Mesenchymal stem cell (in vitro differentiated cells and primary cell): Measurements from ENCODE around the gene HMGN1.

Source experiments
- DNase-seq: peaks from one replicate; pipeline ENCODE4 v3.0.0-alpha.2; 2013
- H2AFZ ChIP-seq: one replicate; pipeline ENCODE4 v1.6.1; 2013; ENCODE audit warnings: low read depth, mild to moderate bottlenecking, control low read depth, inconsistent platforms, low read length, moderate library complexity
- H2AK5ac ChIP-seq: 2 replicates; pipeline ENCODE4 v1.6.1; 2013; ENCODE audit warnings: low read length, moderate library complexity, mild to moderate bottlenecking, inconsistent platforms; ENCODE audit not compliant: severe bottlenecking
- H2BK120ac ChIP-seq: one replicate; pipeline ENCODE4 v1.6.1; 2013; ENCODE audit warnings: low read depth, mild to moderate bottlenecking, inconsistent platforms, low read length, moderate library complexity
- H2BK12ac ChIP-seq, 2 experiments: one replicate each; pipeline ENCODE4 v1.6.1; 2013; ENCODE audit warnings: inconsistent platforms in 2 of 2, low read length in 2 of 2, mild to moderate bottlenecking in 2 of 2, moderate library complexity in 2 of 2, control low read depth in 1 of 2
- H2BK15ac ChIP-seq: one replicate; pipeline ENCODE4 v1.6.1; 2013; ENCODE audit warnings: mild to moderate bottlenecking, low read depth, inconsistent platforms; ENCODE audit not compliant: poor library complexity, severe bottlenecking
- H2BK5ac ChIP-seq: 2 replicates; pipeline ENCODE4 v1.6.1; 2013; ENCODE audit warnings: low read depth, mild to moderate bottlenecking, low read length, control low read depth, inconsistent platforms; ENCODE audit not compliant: poor library complexity, severe bottlenecking
- H3K14ac ChIP-seq, 2 experiments: one replicate each; pipeline ENCODE4 v1.6.1; 2013; ENCODE audit warnings: inconsistent platforms in 2 of 2, low read length in 2 of 2, control low read depth in 1 of 2, mild to moderate bottlenecking in 1 of 2, moderate library complexity in 1 of 2
- H3K18ac ChIP-seq, 2 experiments: one replicate each; pipeline ENCODE4 v1.6.1; 2013; ENCODE audit warnings: inconsistent platforms in 2 of 2, low read length in 2 of 2, control low read depth in 1 of 2, low read depth in 1 of 2, mild to moderate bottlenecking in 1 of 2
- H3K23ac ChIP-seq, 2 experiments: one replicate each; pipeline ENCODE4 v1.6.1; 2013; ENCODE audit warnings: inconsistent platforms in 2 of 2, low read length in 2 of 2, mild to moderate bottlenecking in 2 of 2, moderate library complexity in 2 of 2, control low read depth in 1 of 2
- H3K27ac ChIP-seq: 2 replicates; pipeline ENCODE4 v1.5.1; 2013; ENCODE audit warnings: mild to moderate bottlenecking, moderate library complexity, low read length, control low read depth, inconsistent platforms; ENCODE audit not compliant: poor library complexity, severe bottlenecking
- H3K27me3 ChIP-seq, 2 experiments: 2 replicates each; pipeline versions ENCODE4 v1.6.1 to v1.7.0; 2013; ENCODE audit warnings: low read length in 2 of 2, mild to moderate bottlenecking in 2 of 2, moderate library complexity in 2 of 2, control low read depth in 1 of 2, inconsistent platforms in 1 of 2; ENCODE audit not compliant: control insufficient read depth in 1 of 2, insufficient read depth in 1 of 2
- H3K36me3 ChIP-seq, 2 experiments: 2 replicates each; pipeline versions ENCODE4 v1.6.1 to v1.7.0; 2013; ENCODE audit warnings: low read length in 2 of 2, control low read depth in 1 of 2, inconsistent platforms in 1 of 2, low read depth in 1 of 2, mild to moderate bottlenecking in 1 of 2; ENCODE audit not compliant: insufficient read depth in 2 of 2, control insufficient read depth in 1 of 2
- H3K4ac ChIP-seq, 2 experiments: one replicate each; pipeline ENCODE4 v1.6.1; 2013; ENCODE audit warnings: inconsistent platforms in 2 of 2, low read length in 2 of 2, mild to moderate bottlenecking in 2 of 2, moderate library complexity in 2 of 2, control low read depth in 1 of 2, low read depth in 1 of 2
- H3K4me1 ChIP-seq: 2 replicates; pipeline ENCODE4 v1.6.1; 2013; ENCODE audit warnings: low read depth, low read length, control low read depth; ENCODE audit not compliant: control insufficient read depth, insufficient read depth
- H3K4me2 ChIP-seq: 2 replicates; pipeline ENCODE4 v1.6.1; 2013; ENCODE audit warnings: low read length, mild to moderate bottlenecking, inconsistent platforms; ENCODE audit not compliant: poor library complexity, severe bottlenecking
- H3K4me3 ChIP-seq, 2 experiments: 2 replicates each; pipeline versions ENCODE4 v1.5.1 to v1.7.0; 2013; ENCODE audit warnings: low read length in 2 of 2, mild to moderate bottlenecking in 2 of 2, control low read depth in 1 of 2, low read depth in 1 of 2; ENCODE audit not compliant: insufficient read depth in 1 of 2
- H3K79me1 ChIP-seq: replicated peaks from 2 replicates; pipeline ENCODE4 v1.6.1; 2013; ENCODE audit warnings: mild to moderate bottlenecking, control low read depth, low read length, inconsistent platforms; ENCODE audit not compliant: poor library complexity, severe bottlenecking
- H3K9ac ChIP-seq: 2 replicates; pipeline ENCODE4 v1.7.0; 2013; ENCODE audit warnings: mild to moderate bottlenecking, low read length, moderate library complexity
- H3K9me3 ChIP-seq: 2 replicates; pipeline ENCODE4 v1.7.0; 2013; ENCODE audit warnings: mild to moderate bottlenecking, low read length; ENCODE audit not compliant: control insufficient read depth
- H4K8ac ChIP-seq: one replicate; pipeline ENCODE4 v1.6.1; 2013; ENCODE audit warnings: inconsistent platforms, mild to moderate bottlenecking, low read length, moderate library complexity
- H4K91ac ChIP-seq: one replicate; pipeline ENCODE4 v1.6.1; 2013; ENCODE audit warnings: mild to moderate bottlenecking, low read length, inconsistent platforms
- WGBS: methylation state at CpG from one replicate; pipeline ENCODE4 v1.1.7; 2013; ENCODE audit warnings: mixed read lengths; 5-methylcytosine and 5-hydroxymethylcytosine counted together

The HMGN1 gene

DNA sequence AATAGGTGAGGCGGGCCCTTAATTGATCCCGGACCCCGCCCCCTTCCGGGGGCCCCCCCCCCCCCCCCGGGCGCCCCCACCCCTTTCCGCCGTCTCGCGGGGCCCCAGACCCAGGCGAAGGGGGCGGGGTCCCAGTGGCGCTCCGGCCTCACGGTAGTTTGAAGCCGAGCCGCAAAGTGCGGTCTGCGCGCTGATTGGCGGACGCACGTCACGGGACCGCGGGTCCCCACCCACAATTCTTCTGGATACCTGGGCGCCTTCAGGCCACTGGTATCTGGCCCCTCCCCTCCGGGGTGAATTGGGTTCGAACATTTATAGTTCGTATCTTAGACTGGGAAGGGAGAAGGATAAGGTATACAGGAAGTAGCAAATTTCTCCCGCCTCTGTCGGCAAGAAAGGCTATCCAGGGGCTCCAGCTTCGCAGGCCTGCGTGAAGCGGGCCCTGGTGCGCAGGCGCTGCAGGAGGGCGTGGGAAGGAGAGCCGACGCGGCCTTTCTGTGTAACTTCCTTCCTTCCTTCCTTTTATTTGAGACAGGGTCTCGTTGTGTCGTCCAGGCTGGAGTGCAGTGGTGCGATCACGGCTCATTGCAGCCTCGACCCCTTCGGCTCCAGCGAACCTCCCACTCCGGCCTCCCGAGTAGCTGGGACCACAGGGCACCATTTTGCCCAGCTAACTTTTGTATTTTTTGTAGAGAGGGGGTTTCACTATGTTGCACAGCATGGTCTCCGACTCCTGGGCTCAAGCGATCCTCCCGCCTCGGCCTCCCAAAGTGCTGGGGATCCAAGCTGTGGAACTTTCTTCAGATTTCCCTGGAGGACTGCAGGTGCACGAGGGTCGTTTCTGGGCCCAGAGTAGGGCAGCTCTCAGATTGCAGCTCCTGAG lies 564 bp upstream of the HMGN1 start:
- H3K14ac ChIP-seq: peak overlapping the region in 1 of 2 experiments; percentile 19

DNA sequence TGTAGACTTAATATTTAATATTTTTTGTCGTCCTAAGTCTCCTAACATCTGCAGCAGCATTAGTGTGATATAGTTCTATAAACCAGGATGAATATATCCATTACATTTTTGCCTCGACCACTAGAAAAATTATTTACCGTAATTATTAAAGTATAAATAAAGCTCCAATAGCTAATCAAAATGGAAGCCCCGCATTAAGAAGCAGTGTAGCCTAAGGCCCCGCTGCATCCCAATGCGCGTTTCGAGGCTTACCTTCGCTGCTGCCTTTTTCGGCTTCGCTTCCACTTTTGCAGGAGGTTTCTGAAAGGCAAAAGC lies 891 bp downstream of the HMGN1 start:
- Histone ChIP-seq H2BK12ac (peak overlapping the region in 1 of 2 experiments; percentile 18), H3K27ac (peak overlapping the region; percentile 79), H2AFZ (no peak overlapping the region), H3K9me3 (no peaks in the 10 kb centered on the region), H3K4me3 (peak overlapping the region; percentile 89 to 92), H2BK120ac (peak overlapping the region; percentile 98), H4K91ac (peak overlapping the region; percentile 23), H3K4me1 (peaks cover 5% of the 10 kb centered on the region), H3K27me3 (no peaks in the 10 kb centered on the region), H2BK15ac (peak overlapping the region; percentile 7), H3K4ac (peak overlapping the region in 1 of 2 experiments; percentile 9), H3K4me2 (peak overlapping the region; percentile 57), H3K9ac (peak overlapping the region; percentile 94), H3K18ac (peak overlapping the region; percentile 89 to 94), H2AK5ac (peak overlapping the region; percentile 78), H3K36me3 (peaks cover 4 to 41% of the 10 kb centered on the region in 2 experiments), H2BK5ac (peak overlapping the region; percentile 35), H3K14ac (peak overlapping the region in 1 of 2 experiments; percentile 88), H3K79me1 (peaks cover 3% of the 10 kb centered on the region), H4K8ac (no peak overlapping the region), H3K23ac (no peak overlapping the region)
- DNase-seq: no peak
- WGBS: 0% methylated on average over 9 of the region's 11 CpGs

More for the DNA sequence above, 564 bp upstream of the HMGN1 start:
- peak overlapping the region; percentile 99 for H3K27ac ChIP-seq
- H2BK5ac ChIP-seq: peak overlapping the region; percentile 91
- H3K79me1 ChIP-seq: peaks cover 3% of the 10 kb centered on the region
- H3K4me1 ChIP-seq: peaks cover 5% of the 10 kb centered on the region
- no peaks in the 10 kb centered on the region for H3K27me3 ChIP-seq
- no peak overlapping the region for H3K23ac ChIP-seq
- H2BK15ac ChIP-seq: no peak overlapping the region
- peaks cover 0 to 29% of the 10 kb centered on the region in 2 experiments for H3K36me3 ChIP-seq
- H3K18ac ChIP-seq: peak overlapping the region; percentile 68 to 71
- peak; percentile 95 for DNase-seq
- WGBS: 11% methylated on average over 46 of the region's 56 CpGs
- H2AK5ac ChIP-seq: peak overlapping the region; percentile 87
- peak overlapping the region; percentile 95 for H2AFZ ChIP-seq
- peak overlapping the region; percentile 11 for H2BK120ac ChIP-seq
- peak overlapping the region; percentile 60 to 85 for H3K4me3 ChIP-seq
- peak overlapping the region; percentile 71 for H3K9ac ChIP-seq
- peak overlapping the region; percentile 78 for H4K91ac ChIP-seq
- H4K8ac ChIP-seq: peak overlapping the region; percentile 97
- H3K4ac ChIP-seq: peak overlapping the region; percentile 75 to 77
- H2BK12ac ChIP-seq: peak overlapping the region in 1 of 2 experiments; percentile 63
- peak overlapping the region; percentile 91 for H3K4me2 ChIP-seq
- H3K9me3 ChIP-seq: no peaks in the 10 kb centered on the region

DNA sequence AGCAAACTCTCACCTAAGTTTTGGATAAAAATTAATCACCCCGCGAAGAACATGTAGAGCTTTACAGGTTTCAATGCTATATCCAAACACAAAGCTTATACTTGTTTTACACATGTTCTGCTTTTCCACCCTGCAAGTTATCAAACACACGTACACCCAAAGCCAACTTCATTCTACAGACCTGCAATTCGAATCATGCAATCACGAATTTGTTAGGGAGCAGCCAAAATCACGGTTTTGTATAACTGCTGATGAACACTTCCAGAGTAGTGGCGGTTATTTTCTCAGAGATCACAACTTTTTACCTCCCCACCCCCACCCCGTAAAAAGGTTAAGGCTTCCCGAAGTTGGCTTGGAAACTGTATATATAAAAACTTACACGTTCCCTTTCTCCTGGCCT lies 1.4 kb downstream of the HMGN1 start:
- Histone ChIP-seq H4K91ac (no peak overlapping the region), H3K36me3 (peaks cover 4 to 43% of the 10 kb centered on the region in 2 experiments), H3K79me1 (peaks cover 3% of the 10 kb centered on the region), H2BK5ac (peak overlapping the region; percentile 31), H3K27me3 (no peaks in the 10 kb centered on the region), H2BK15ac (no peak overlapping the region), H3K14ac (no peak overlapping the region), H4K8ac (no peak overlapping the region), H3K4me1 (peaks cover 5% of the 10 kb centered on the region), H2AK5ac (no peak overlapping the region), H3K4me3 (peak overlapping the region in 1 of 2 experiments; percentile 92), H3K27ac (no peak overlapping the region), H3K18ac (no peak overlapping the region), H3K4me2 (peak overlapping the region; percentile 49), H3K9me3 (no peaks in the 10 kb centered on the region), H2BK120ac (no peak overlapping the region), H3K9ac (peak overlapping the region; percentile 94), H2AFZ (no peak overlapping the region), H3K23ac (no peak overlapping the region), H2BK12ac (no peak overlapping the region), H3K4ac (no peak overlapping the region)
- no peak for DNase-seq
- 18% methylated on average over 10 of the region's 10 CpGs for WGBS

DNA sequence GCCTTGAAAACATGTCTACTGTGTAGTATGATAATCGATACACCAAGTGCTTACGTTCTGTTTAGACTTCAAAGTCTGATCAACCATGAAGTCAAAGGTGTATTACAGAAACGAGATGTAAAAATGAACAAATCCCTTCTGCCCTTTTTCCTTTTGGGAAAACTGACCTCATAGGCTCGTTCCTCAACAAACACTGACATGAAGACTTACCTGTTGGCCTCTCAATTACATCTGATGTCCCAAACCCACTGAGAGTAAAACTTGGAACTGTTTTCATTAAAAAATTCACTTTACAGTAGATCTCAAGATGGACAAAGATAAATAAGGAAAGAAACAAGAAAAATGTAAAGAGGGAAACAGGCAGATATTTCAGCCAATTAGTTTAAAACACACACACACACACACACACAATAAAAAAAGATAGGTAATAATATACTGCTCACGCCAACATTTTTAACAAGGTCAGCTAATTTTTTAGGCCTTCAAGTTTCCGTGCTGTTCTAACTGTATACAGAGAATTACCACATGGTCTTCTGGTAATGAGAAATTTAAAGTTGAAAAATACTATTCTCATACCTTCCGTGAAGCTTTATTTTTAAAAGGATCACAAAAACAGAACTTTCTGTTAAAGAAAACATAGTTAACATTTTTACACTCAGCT lies 2.1 kb downstream of the HMGN1 start:
- H3K36me3 ChIP-seq: peaks cover 4 to 50% of the 10 kb centered on the region in 2 experiments
- 79% methylated on average over 5 of the region's 7 CpGs for WGBS
- no peak overlapping the region for H2BK5ac ChIP-seq
- no peak overlapping the region for H3K14ac ChIP-seq
- H3K4me1 ChIP-seq: peaks cover 5% of the 10 kb centered on the region
- no peak overlapping the region for H2AFZ ChIP-seq
- H3K4ac ChIP-seq: no peak overlapping the region
- no peaks in the 10 kb centered on the region for H3K27me3 ChIP-seq
- no peak overlapping the region for H3K27ac ChIP-seq
- H3K18ac ChIP-seq: no peak overlapping the region
- H3K79me1 ChIP-seq: peaks cover 3% of the 10 kb centered on the region
- H4K91ac ChIP-seq: no peak overlapping the region
- H3K23ac ChIP-seq: no peak overlapping the region
- H3K9ac ChIP-seq: peak overlapping the region; percentile 94
- H2BK12ac ChIP-seq: no peak overlapping the region
- H4K8ac ChIP-seq: no peak overlapping the region
- no peak overlapping the region for H2AK5ac ChIP-seq
- no peaks in the 10 kb centered on the region for H3K9me3 ChIP-seq
- H3K4me2 ChIP-seq: peak overlapping the region; percentile 36
- H2BK120ac ChIP-seq: no peak overlapping the region
- DNase-seq: no peak
- no peak overlapping the region for H2BK15ac ChIP-seq
- H3K4me3 ChIP-seq: peak overlapping the region in 1 of 2 experiments; percentile 92
